NCI-H2029 treated with DMSO at 0.1 percent for 48 hours (cell line): ENCODE results near the gene CYP46A1.

Source experiments
- DNase-seq: peaks from one replicate; lab custom pipeline; 2025; lab: John Stamatoyannopoulos, UW

CYP46A1 gene

GRCh38 chr14:99673305-99674063 is 10.6 kb upstream of the CYP46A1 start:
- DNase-seq, result no peak

- no peak for DNase-seq
These were observed 9.9 kb upstream of the CYP46A1 start for GRCh38 chr14:99674064-99674650.

GRCh38 chr14:99674776-99675381 is 9.2 kb upstream of the CYP46A1 start:
- no peak for DNase-seq

GRCh38 chr14:99675382-99675835 is 8.7 kb upstream of the CYP46A1 start:
- no peak for DNase-seq

- DNase-seq, result no peak
These were observed 8.1 kb upstream of the CYP46A1 start for GRCh38 chr14:99675951-99676350.

GRCh38 chr14:99676657-99677056 is 7.4 kb upstream of the CYP46A1 start:
- no peak for DNase-seq

GRCh38 chr14:99677231-99678140 is 6.6 kb upstream of the CYP46A1 start:
- DNase-seq, result no peak

GRCh38 chr14:99678198-99678597 is 5.9 kb upstream of the CYP46A1 start:
- DNase-seq, result no peak

GRCh38 chr14:99679111-99679510 is 5.0 kb upstream of the CYP46A1 start:
- DNase-seq, result no peak

- no peak for DNase-seq
These were observed 4.6 kb upstream of the CYP46A1 start for GRCh38 chr14:99679543-99679942.

- DNase-seq, result no peak
These were observed 4.1 kb upstream of the CYP46A1 start for GRCh38 chr14:99679996-99680395.

GRCh38 chr14:99681101-99681831 is 2.8 kb upstream of the CYP46A1 start:
- no peak for DNase-seq

GRCh38 chr14:99681832-99682148 is 2.3 kb upstream of the CYP46A1 start:
- no peak for DNase-seq

GRCh38 chr14:99682809-99683618 is 1.1 kb upstream of the CYP46A1 start:
- DNase-seq, result no peak

- DNase-seq, result no peak
These were observed 374 bp downstream of the CYP46A1 start for GRCh38 chr14:99684410-99684934.

GRCh38 chr14:99685151-99685591 is 1.1 kb downstream of the CYP46A1 start:
- DNase-seq, result no peak

- no peak for DNase-seq
These were observed 1.5 kb downstream of the CYP46A1 start for GRCh38 chr14:99685596-99685995.

- no peak for DNase-seq
These were observed 2.6 kb downstream of the CYP46A1 start for GRCh38 chr14:99686557-99687283.

- no peak for DNase-seq
These were observed 3.4 kb downstream of the CYP46A1 start for GRCh38 chr14:99687284-99688209.
